Measurements from ENCODE around the gene STOML3.

STOML3 gene

GRCh38 chr13:38998739-38999138, 8.1 kb upstream of the STOML3 start:
- TF ChIP-seq CTCF (IDR thresholded peaks at IDR 0.05; ENCODE audit: borderline replicate concordance, control extremely low read depth, extremely low read depth, insufficient read depth, missing control alignments), result no peak
- no peak for DNase-seq (ENCODE audit: low spot score)
- in situ Hi-C loops (cut with MboI; ENCODE audit: low sequenced_read_pairs, unreplicated experiment), result no loop called here

GRCh38 chr13:38993381-38993780, 2.8 kb upstream of the STOML3 start:
- in situ Hi-C loops (cut with MboI; ENCODE audit: low sequenced_read_pairs, unreplicated experiment), result no loop called here
- no peak for DNase-seq (ENCODE audit: low spot score)
- TF ChIP-seq CTCF (IDR thresholded peaks at IDR 0.05; ENCODE audit: borderline replicate concordance, control extremely low read depth, extremely low read depth, insufficient read depth, missing control alignments), result no peak

DNA sequence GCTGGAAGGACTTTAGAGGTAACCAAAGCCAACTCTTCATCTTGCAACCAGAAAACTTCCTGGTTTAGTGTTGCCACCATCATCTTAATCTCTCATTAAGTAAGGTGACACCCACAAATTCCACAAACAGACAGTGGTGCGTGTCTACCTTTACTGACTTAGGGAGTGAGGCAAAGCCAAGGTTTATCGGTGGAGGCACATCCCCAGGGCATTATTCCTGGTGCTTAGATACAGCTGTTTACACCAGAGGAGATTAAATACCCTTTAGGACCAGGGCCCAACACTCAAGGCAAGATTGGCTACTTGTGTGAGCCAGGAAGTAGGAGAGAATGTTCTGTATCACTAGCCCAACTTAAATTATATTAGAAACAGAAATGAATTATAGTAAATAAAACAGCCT, 9.5 kb downstream of the STOML3 start:
- no peak for DNase-seq (ENCODE audit: low spot score)
- in situ Hi-C loops (cut with MboI; ENCODE audit: low sequenced_read_pairs, unreplicated experiment), result no loop called here
- TF ChIP-seq CTCF (IDR thresholded peaks at IDR 0.05; ENCODE audit: borderline replicate concordance, control extremely low read depth, extremely low read depth, insufficient read depth, missing control alignments), result no peak

- no peak for DNase-seq (ENCODE audit: low spot score)
- in situ Hi-C loops (cut with MboI; ENCODE audit: low sequenced_read_pairs, unreplicated experiment), result no loop called here
- TF ChIP-seq CTCF (IDR thresholded peaks at IDR 0.05; ENCODE audit: borderline replicate concordance, control extremely low read depth, extremely low read depth, insufficient read depth, missing control alignments), result no peak
These were observed 9.9 kb downstream of the STOML3 start for GRCh38 chr13:38980750-38981078.

DNA sequence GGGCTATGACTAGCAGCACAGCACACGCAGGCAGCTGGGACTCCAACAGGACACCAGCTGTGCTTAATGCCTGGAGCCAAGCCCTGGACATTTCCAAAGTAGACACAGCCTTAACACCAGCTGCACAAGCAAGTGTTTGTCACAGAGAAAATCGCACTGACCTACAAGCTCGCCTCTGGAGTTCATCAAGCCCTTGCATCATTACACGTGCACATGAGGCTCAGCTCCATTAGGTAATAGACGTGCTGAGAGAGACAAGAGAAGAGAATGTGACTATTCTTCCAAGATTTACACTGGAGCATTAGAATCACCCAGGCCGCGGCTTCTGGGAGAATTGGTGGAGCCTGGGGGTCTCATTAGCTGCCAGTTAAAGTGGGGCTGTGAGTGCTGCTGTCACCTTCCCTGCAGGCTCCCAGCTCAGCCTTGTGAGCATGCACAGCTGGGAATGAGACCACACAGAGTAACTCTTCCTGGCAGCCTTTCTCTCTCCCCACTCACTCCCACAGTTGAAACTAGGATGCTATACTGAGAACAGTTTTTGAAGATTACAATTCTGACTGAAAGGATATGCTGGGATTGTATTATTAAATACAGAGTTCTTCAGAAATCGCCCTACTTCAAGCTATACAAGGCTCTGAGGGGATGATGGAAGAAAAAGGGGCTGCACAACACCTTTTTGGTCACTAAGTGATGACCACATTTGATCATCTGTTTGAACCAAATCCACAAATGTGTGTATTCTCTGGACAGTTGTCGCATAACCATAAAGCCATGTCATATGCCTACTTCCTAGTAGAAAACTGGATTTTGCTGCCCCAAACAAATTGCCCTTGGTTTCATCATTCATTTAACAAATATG, 10.5 kb downstream of the STOML3 start:
- in situ Hi-C loops (cut with MboI; ENCODE audit: low sequenced_read_pairs, unreplicated experiment), result no loop called here
- no peak for DNase-seq (ENCODE audit: low spot score)
- TF ChIP-seq CTCF (IDR thresholded peaks at IDR 0.05; ENCODE audit: borderline replicate concordance, control extremely low read depth, extremely low read depth, insufficient read depth, missing control alignments), result no peak

GRCh38 chr13:38970380-38971051, 20.1 kb downstream of the STOML3 start:
- in situ Hi-C loops (cut with MboI; ENCODE audit: low sequenced_read_pairs, unreplicated experiment), result no loop called here
- DNase-seq (ENCODE audit: low spot score), result no peak
- no peak for TF ChIP-seq CTCF (IDR thresholded peaks at IDR 0.05; ENCODE audit: borderline replicate concordance, control extremely low read depth, extremely low read depth, insufficient read depth, missing control alignments)

Measured in GM13976 (cell line).